ENCODE results near the gene HSPA1A. TPM values are rescaled to one million over a fixed set of nuclear protein-coding genes. Genes with fewer than 3 reads are reported as not detected.

The HSPA1A gene
- total and polyA plus RNA-seq, 9 of the 15 experiments (the other 6 are each of a cell fraction or from before 2014, with no cell fraction given): 2.2 to 273 (median 107) TPM

GRCh38 chr6:31795616-31796298 is 19.6 kb upstream of the HSPA1A start, which contains the start of gene VARS1 (continued):
- TF ChIP-seq, protein P1, sequence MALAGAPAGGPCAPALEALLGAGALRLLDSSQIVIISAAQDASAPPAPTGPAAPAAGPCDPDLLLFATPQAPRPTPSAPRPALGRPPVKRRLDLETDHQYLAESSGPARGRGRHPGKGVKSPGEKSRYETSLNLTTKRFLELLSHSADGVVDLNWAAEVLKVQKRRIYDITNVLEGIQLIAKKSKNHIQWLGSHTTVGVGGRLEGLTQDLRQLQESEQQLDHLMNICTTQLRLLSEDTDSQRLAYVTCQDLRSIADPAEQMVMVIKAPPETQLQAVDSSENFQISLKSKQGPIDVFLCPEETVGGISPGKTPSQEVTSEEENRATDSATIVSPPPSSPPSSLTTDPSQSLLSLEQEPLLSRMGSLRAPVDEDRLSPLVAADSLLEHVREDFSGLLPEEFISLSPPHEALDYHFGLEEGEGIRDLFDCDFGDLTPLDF (CRISPR knock-in tag; IDR thresholded peaks at IDR 0.05): peak; percentile 85
- TF ChIP-seq MYBL2 (IDR thresholded peaks at IDR 0.05; ENCODE audit: low read depth) (no peak), MYBL2 (CRISPR knock-in tag; IDR thresholded peaks at IDR 0.05; ENCODE audit: borderline replicate concordance) (no peak), YY1 (IDR thresholded peaks at IDR 0.05; ENCODE audit: borderline replicate concordance in 1 of 3, control insufficient read depth in 1 of 3, extremely low read depth in 1 of 3, insufficient read depth in 3 of 3, insufficient read length in 1 of 3, insufficient replicate concordance in 2 of 3, low read depth in 1 of 3, low read length in 2 of 3) (peak in 2 of 3 experiments; percentile 70 to 82), SNIP1 (IDR thresholded peaks at IDR 0.05; ENCODE audit: low read depth) (no peak), SIX5 (IDR thresholded peaks at IDR 0.05; ENCODE audit: borderline replicate concordance in 1 of 2, insufficient read depth in 1 of 2, low read depth in 1 of 2, low read length in 2 of 2) (0 out of 4 replicates have a peak, but pooled peaks of 1 of the 2 experiments have one; percentile 31), NFE2L1 (tag; IDR thresholded peaks at IDR 0.05; ENCODE audit: borderline replicate concordance, low read depth) (no peak), ZNF263 (CRISPR knock-in tag; IDR thresholded peaks at IDR 0.05; ENCODE audit: borderline replicate concordance) (peak; percentile 63; the same call in 1 of the 2 replicates), ZKSCAN3 (CRISPR knock-in tag; IDR thresholded peaks at IDR 0.05) (no peak), ILK (tag; IDR thresholded peaks at IDR 0.05; ENCODE audit: borderline replicate concordance, low read depth) (no peak), EP300 (IDR thresholded peaks at IDR 0.05; ENCODE audit: low read length) (peak; percentile 59; the same call in 1 of the 2 replicates), NR2C2 (CRISPR knock-in tag; IDR thresholded peaks at IDR 0.05) (peak; percentile 74), NR2C2 (tag; IDR thresholded peaks at IDR 0.05) (peak; percentile 91), TAF7 (tag; IDR thresholded peaks at IDR 0.05) (peak; percentile 78), BRCA1 (IDR thresholded peaks at IDR 0.05) (no peak), BRCA1 (CRISPR knock-in tag; IDR thresholded peaks at IDR 0.05) (no peak), DACH1 (IDR thresholded peaks at IDR 0.05; ENCODE audit: partially characterized antibody) (peak; percentile 77), NCOA2 (IDR thresholded peaks at IDR 0.05; ENCODE audit: partially characterized antibody in 2 of 2) (peak in 1 of 2 experiments; percentile 96), CTBP1 (IDR thresholded peaks at IDR 0.05; ENCODE audit: borderline replicate concordance) (peak; percentile 100), RBM34 (IDR thresholded peaks at IDR 0.05; ENCODE audit: borderline replicate concordance, insufficient read depth, low read length) (no peak), ZNF134 (CRISPR knock-in tag; conservative IDR thresholded peaks at IDR 0.05) (peak; percentile 58; the same call in 1 of the 2 replicates)
- TF ChIP-seq, protein P2, sequence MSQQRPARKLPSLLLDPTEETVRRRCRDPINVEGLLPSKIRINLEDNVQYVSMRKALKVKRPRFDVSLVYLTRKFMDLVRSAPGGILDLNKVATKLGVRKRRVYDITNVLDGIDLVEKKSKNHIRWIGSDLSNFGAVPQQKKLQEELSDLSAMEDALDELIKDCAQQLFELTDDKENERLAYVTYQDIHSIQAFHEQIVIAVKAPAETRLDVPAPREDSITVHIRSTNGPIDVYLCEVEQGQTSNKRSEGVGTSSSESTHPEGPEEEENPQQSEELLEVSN (IDR thresholded peaks at IDR 0.05; ENCODE audit: borderline replicate concordance in 1 of 2, extremely low read depth in 1 of 2, insufficient read depth in 1 of 2, insufficient read length in 1 of 2, low read depth in 1 of 2, low read length in 1 of 2, poor library complexity in 1 of 2, severe bottlenecking in 1 of 2): peak; percentile 70 to 92
